ENCODE data around the gene PROM2.

DNA sequence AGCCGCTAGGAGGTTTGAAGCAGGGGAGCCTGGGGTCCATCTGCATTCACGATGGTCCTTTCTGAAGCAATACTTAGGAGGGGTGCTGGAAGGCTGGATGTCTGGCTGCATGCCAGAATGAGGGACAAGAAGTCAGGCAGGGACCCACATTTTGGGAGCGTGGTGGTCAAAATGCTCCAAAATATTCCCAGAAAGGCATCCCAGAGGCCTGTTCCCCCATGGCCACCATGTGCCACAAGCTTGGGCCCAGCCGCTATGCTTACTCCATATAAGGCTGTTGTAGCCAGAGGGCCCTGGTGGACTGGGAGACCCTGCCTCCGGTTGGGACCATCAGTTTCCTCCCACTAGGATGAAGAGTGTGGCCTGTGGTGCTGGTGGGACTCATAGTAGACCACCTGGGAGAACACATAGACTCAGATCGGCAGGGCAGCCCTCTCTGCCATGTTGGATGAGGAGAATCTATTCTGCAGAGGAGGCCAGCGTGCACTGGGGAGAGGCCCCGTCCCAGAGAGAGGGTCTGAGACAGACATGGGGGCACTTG, 3.6 kb upstream of the PROM2 start:
- TF ChIP-seq, protein P1, sequence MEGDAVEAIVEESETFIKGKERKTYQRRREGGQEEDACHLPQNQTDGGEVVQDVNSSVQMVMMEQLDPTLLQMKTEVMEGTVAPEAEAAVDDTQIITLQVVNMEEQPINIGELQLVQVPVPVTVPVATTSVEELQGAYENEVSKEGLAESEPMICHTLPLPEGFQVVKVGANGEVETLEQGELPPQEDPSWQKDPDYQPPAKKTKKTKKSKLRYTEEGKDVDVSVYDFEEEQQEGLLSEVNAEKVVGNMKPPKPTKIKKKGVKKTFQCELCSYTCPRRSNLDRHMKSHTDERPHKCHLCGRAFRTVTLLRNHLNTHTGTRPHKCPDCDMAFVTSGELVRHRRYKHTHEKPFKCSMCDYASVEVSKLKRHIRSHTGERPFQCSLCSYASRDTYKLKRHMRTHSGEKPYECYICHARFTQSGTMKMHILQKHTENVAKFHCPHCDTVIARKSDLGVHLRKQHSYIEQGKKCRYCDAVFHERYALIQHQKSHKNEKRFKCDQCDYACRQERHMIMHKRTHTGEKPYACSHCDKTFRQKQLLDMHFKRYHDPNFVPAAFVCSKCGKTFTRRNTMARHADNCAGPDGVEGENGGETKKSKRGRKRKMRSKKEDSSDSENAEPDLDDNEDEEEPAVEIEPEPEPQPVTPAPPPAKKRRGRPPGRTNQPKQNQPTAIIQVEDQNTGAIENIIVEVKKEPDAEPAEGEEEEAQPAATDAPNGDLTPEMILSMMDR (optimal IDR thresholded peaks at IDR 0.05 in 1 of 3, IDR thresholded peaks at IDR 0.05 in 1 of 3, conservative IDR thresholded peaks at IDR 0.05 in 1 of 3; ENCODE audit: extremely low read depth in 1 of 3, insufficient read depth in 2 of 3, low read length in 3 of 3), result no peak
- no peak for TF ChIP-seq EZH2 (IDR thresholded peaks at IDR 0.05; ENCODE audit: low read length)

Measured in keratinocyte (primary cell).